Retinal pigment epithelial cell (primary cell): ENCODE data around the gene TAF6.

ENCODE experiments used
- DNase-seq: peaks from one replicate; pipeline ENCODE4 v3.0.0-alpha.2; 2010; ENCODE audit warnings: low read depth
- H3K4me3 ChIP-seq: 2 replicates; pipeline ENCODE4 v1.5.1; 2011; ENCODE audit warnings: mild to moderate bottlenecking, low read length, control low read depth, moderate library complexity
- CTCF ChIP-seq: conservative IDR thresholded peaks from 2 replicates; pipeline ENCODE4 v1.5.1; 2011; ENCODE audit warnings: low read depth, low read length, control low read depth, inconsistent platforms

TAF6 gene

GRCh38 chr7:100155553-100156317 lies 36.6 kb upstream of the TAF6 start:
- no peak for DNase-seq
- TF ChIP-seq CTCF = no peak
- H3K4me3 ChIP-seq = no peak overlapping the region

GRCh38 chr7:100154651-100155491 lies 35.7 kb upstream of the TAF6 start:
- no peak for DNase-seq
- H3K4me3 ChIP-seq = no peak overlapping the region
- TF ChIP-seq CTCF = no peak

GRCh38 chr7:100153708-100154535 lies 34.8 kb upstream of the TAF6 start:
- TF ChIP-seq CTCF = no peak
- no peak for DNase-seq
- H3K4me3 ChIP-seq = no peak overlapping the region

- no peak overlapping the region for H3K4me3 ChIP-seq
- no peak for TF ChIP-seq CTCF
- DNase-seq = no peak
These were observed 33.9 kb upstream of the TAF6 start for GRCh38 chr7:100152937-100153666.

GRCh38 chr7:100152404-100152803 lies 33.2 kb upstream of the TAF6 start:
- H3K4me3 ChIP-seq = no peak overlapping the region
- no peak for DNase-seq
- TF ChIP-seq CTCF = no peak

- TF ChIP-seq CTCF = peak; percentile 8
- H3K4me3 ChIP-seq = peak within 1 kb of the TSS; percentile 98
- DNase-seq = peak; percentile 98
These were observed 29.6 kb upstream of the TAF6 start, which contains the start of gene LAMTOR4 for GRCh38 chr7:100148559-100149328. LAMTOR4 (plus strand) TSS chr7:100148918; CDS start chr7:100148973, 55 bp downstream.
